Measurements from ENCODE around the gene CAMK1.

- TF ChIP-seq SIN3A (IDR thresholded peaks at IDR 0.05; ENCODE audit: borderline replicate concordance, insufficient read depth, low read length) = no peak
- TF ChIP-seq POLR2AphosphoS5 (IDR thresholded peaks at IDR 0.05; ENCODE audit: low read depth, low read length) = no peak
Observed at GRCh38 chr3:9795207-9795606, 25.5 kb upstream of the CAMK1 start.
